Heart right ventricle (tissue), 16 donors: Measurements from ENCODE around the gene HAUS3. TPM values are rescaled to one million over a fixed set of nuclear protein-coding genes. Genes with fewer than 3 reads are reported as not detected.

Experiments used
- ATAC-seq, 8 donors: fragments of 200-7000 bp; cut with Tn5 transposase; one replicate each; pipeline ENCODE4 v1.9.1; 2020; ENCODE audit warnings: mild to moderate bottlenecking in 8 of 8, moderate library complexity in 8 of 8, moderate number of reproducible peaks in 1 of 8
- DNase-seq, 2 donors: peaks; one replicate each; pipeline ENCODE4 v3.0.0-alpha.2; 2020
- H3K27ac ChIP-seq, 10 donors: fragments of 200-600 bp; sonication (generic) in 2 of 10; one replicate each; pipeline versions ENCODE4 v1.5.0 to v1.8.0; 2020 to 2022; ENCODE audit warnings: mild to moderate bottlenecking in 3 of 10
- H3K27me3 ChIP-seq, 7 donors: fragments of 200-600 bp; one replicate each; pipeline ENCODE4 v1.8.0; 2021 to 2022; ENCODE audit warnings: mild to moderate bottlenecking in 2 of 7
- H3K36me3 ChIP-seq, 9 donors: fragments of 200-600 bp; sonication (generic) in 1 of 9; one replicate each; pipeline versions ENCODE4 v1.5.0 to v1.8.0; 2020 to 2022; ENCODE audit warnings: mild to moderate bottlenecking in 2 of 9
- H3K4me1 ChIP-seq, 9 donors: fragments of 200-600 bp; sonication (generic) in 1 of 9; one replicate each; pipeline versions ENCODE4 v1.5.0 to v1.8.0; 2020 to 2022; ENCODE audit warnings: mild to moderate bottlenecking in 4 of 9
- H3K4me3 ChIP-seq, 10 donors: fragments of 200-600 bp; sonication (generic) in 2 of 10; one replicate each; pipeline versions ENCODE4 v1.5.0 to v1.8.0; 2020 to 2022; ENCODE audit warnings: mild to moderate bottlenecking in 7 of 10, moderate library complexity in 2 of 10
- H3K9me3 ChIP-seq, 11 donors: fragments of 200-600 bp in 10 of 11; sonication (generic) in 2 of 11; one replicate each; pipeline versions ENCODE4 v1.5.0 to v1.8.0; 2013 to 2022; ENCODE audit warnings: mild to moderate bottlenecking in 2 of 11, control low read depth in 1 of 11, moderate library complexity in 1 of 11
- WGBS, 2 donors: extraction: QIAGEN DNeasy Blood & Tissue Kit; methylation state at CpG; one replicate each; pipeline ENCODE4 v1.1.7; 2013; ENCODE audit warnings: inconsistent platforms in 1 of 2; 5-methylcytosine and 5-hydroxymethylcytosine counted together
- intact Hi-C, 10 donors: fragments of 100-400 bp; cut with DNase I; formaldehyde crosslinking; loops; one replicate each; pipeline versions ENCODE4 v1.11.1 to v1.14.2; 2022
- polyA plus RNA-seq, 2 donors: library from polyadenylated mRNA; stranded (reverse); fragments of 200-250 nt; gene quantifications; one replicate each; pipeline ENCODE4 v1.2.3, GENCODE V29; 2013
- total RNA-seq, 10 donors: library from RNA; stranded (reverse); fragmentation: NEBNext Ultra II Directional in 3 of 10; extraction: Animal tissue kit (Norgen Biotek cat#: 25700) in 3 of 10; gene quantifications; one replicate each; pipeline versions ENCODE4 v1.2.1 to v1.2.4, GENCODE V29; 2021 to 2023
- TF ChIP-seq, protein P1 (sequence below), 9 donors: fragments of 200-600 bp; sonication (generic) in 2 of 9; IDR thresholded peaks; one replicate each; pipeline versions ENCODE4 v1.5.0 to v1.8.0; 2021 to 2022; ENCODE audit warnings: antibody characterized with exemption in 9 of 9, mild to moderate bottlenecking in 5 of 9, moderate library complexity in 1 of 9
- donor health status: Arrhythmogenic right ventricular cardiomyopathy.
- donor health status: ischemic (EF 13 %, LVEDD 7.1; RV severe dilation, severe dysfunction).
- donor health status: healthy with polysubstance abuse.
- donor health status: DM: no; HTN: yes; CAD: no.
- donor health status: DM: no; HTN: no; CAD: no.
- donor health status: ischemic (EF 25% LVEDD 6.9; RV normal size, moderate dysfunction).
- donor health status: ischemic (EF 25% LVEDD 5.7; RV mildly dilated, moderate dysfunction).
- donor health status: healthy.
- donor health status: DM: yes; HTN: yes; CAD: no.
- donor health status: Ischemic cardiomyopathy.
- donor health status: ischemic (EF 35%, LVEDD 5.7; RV mildly dilated, moderate dysfunction).
- donor health status: nonischemic (EF 11% LVEDD 7.7; RV severe dilation, severe dysfunction).
- donor health status: DM: yes; HTN: yes; CAD: no.
- donor health status: PGD.
- donor health status: ischemic (EF 29% LVEDD 5.4; RV normal size, mild dysfunction).
- donor health status: nonischemic (EF 23%, LVEDD 6.1; RV moderate dilation, normal function).

HAUS3 gene
- total and polyA plus RNA-seq, 12 donors = 3.5 to 10.5 (median 6.5) TPM

DNA sequence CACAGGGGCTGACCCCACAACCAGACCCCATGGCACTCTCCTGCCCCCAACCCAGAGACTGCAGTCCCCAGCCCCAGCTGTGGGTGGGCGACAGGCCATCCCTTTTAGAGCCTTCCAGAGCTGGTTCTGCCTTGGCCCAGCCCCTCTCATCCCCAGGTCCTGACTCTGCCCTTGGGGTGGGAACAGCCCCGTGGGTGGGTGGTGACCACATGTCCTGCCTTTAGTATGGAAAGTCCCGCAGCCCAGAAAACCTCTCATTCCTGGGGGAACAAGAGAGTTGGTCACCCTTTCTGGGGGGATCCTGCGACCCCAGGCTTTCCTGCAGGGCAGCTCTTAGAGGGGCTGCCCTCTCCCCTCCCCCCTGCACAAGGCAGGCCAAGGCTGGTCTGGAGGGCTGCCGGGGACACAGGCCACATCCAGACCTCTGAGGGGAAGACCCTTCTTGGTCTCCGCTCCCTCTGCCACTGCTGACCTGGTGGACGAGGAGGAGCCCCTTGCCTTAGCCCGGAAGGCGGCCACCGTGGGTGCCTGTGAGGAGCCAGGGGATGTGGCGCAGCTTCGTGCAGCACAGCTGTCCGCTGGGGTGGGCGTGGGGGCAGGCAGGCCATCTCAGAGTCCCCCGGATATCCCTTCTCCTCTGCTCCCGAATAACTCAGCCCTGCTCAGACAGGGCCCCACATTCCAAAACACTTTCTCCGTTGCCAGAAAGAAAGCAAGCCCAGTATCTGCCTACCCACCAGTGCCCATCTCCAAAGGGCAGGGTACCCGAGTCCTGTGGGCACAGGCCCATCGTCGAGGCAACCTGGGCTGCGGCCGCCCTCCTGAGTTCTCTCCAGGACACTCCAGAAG, 26.7 kb upstream of the HAUS3 start:
- Histone ChIP-seq H3K27ac (no peak overlapping the region), H3K4me3 (no peak overlapping the region), H3K9me3 (no peaks in the 10 kb centered on the region), H3K4me1 (peaks cover 4 to 49% (median 24%) of the 10 kb centered on the region in 9 donors), H3K36me3 (no peaks in the 10 kb centered on the region), H3K27me3 (no peaks in the 10 kb centered on the region)
- ATAC-seq (no peak), DNase-seq (peak in 1 of 2 donors; percentile 10)
- intact Hi-C loops = loop anchor here in 4 of 10 donors (10.0 kb wide), 1 partner anchor 146 kb away; the partner anchor contains the start of genes CFAP99 (in 4 of the 4) and ZFYVE28 (in 4 of the 4)
- TF ChIP-seq, protein P1, sequence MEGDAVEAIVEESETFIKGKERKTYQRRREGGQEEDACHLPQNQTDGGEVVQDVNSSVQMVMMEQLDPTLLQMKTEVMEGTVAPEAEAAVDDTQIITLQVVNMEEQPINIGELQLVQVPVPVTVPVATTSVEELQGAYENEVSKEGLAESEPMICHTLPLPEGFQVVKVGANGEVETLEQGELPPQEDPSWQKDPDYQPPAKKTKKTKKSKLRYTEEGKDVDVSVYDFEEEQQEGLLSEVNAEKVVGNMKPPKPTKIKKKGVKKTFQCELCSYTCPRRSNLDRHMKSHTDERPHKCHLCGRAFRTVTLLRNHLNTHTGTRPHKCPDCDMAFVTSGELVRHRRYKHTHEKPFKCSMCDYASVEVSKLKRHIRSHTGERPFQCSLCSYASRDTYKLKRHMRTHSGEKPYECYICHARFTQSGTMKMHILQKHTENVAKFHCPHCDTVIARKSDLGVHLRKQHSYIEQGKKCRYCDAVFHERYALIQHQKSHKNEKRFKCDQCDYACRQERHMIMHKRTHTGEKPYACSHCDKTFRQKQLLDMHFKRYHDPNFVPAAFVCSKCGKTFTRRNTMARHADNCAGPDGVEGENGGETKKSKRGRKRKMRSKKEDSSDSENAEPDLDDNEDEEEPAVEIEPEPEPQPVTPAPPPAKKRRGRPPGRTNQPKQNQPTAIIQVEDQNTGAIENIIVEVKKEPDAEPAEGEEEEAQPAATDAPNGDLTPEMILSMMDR (IDR thresholded peaks at IDR 0.05) = no peak
- 79 to 81% methylated on average over 22 of the region's 22 CpGs for WGBS, 2 donors

DNA sequence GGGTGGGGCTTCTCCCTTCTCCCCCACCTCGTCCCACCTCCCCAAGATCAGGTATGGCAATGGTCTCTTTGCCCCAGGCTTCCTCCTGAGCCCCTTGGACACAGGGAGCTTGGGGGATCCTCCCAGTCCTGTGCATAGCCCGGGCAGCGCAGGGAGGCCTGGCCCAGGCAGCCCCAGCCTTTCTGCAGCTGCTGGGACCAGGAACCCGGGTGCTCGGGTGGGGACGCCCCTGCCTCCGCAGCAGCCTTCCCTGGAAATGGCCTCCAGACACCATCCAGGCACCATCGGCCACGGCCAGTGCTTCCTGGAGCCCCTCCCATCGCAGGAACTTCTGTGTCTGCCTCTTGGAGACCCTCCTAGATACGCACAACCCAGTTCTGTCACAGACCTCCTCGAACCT, 25.9 kb upstream of the HAUS3 start:
- Histone ChIP-seq H3K4me3 (no peak overlapping the region), H3K27ac (no peak overlapping the region), H3K4me1 (peaks cover 10 to 56% (median 30%) of the 10 kb centered on the region in 9 donors), H3K36me3 (no peaks in the 10 kb centered on the region), H3K9me3 (no peaks in the 10 kb centered on the region), H3K27me3 (no peaks in the 10 kb centered on the region)
- DNase-seq (peak in 1 of 2 donors; percentile 7), ATAC-seq (no peak)
- intact Hi-C loops = loop anchor here in 4 of 10 donors (10.0 kb wide), 1 partner anchor 147 kb away; the partner anchor contains the start of genes CFAP99 (in 4 of the 4) and ZFYVE28 (in 4 of the 4)
- WGBS, 2 donors = 80 to 83% methylated on average over 12 of the region's 12 CpGs
- TF ChIP-seq, protein P1 (IDR thresholded peaks at IDR 0.05) = no peak

DNA sequence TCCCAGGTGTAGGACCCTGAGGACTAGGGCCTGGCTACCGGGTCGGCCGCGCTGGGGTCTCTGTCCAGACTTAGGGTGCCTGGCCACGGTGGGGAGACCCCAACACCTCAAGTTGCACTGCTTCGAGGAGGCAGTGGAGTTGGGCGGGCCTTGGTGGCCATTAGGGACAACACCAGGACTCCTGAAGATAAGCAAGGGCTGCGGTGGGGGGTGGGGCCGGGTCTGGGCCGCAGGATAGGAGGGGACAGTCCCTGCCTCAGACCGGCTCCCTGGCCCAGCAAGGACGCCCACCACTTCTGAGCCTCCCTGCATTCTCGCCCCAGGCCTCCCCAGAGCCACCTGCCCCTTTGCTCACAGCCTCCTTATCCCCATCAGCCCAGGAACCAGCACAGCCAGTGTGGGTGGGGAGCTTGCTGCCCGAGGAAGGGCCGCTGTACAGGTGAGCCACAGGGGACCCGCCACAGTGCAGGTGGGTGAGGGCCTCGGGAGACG, 25.4 kb upstream of the HAUS3 start:
- no peak for DNase-seq
- intact Hi-C loops = loop anchor here in 4 of 10 donors (10.0 kb wide), 1 partner anchor 147 kb away; the partner anchor contains the start of genes CFAP99 (in 4 of the 4) and ZFYVE28 (in 4 of the 4)
- no peaks in the 10 kb centered on the region for H3K9me3 ChIP-seq
- no peaks in the 10 kb centered on the region for H3K36me3 ChIP-seq
- WGBS, 2 donors = 83 to 87% methylated on average over 16 to 18 of the region's 18 CpGs
- TF ChIP-seq, protein P1 (IDR thresholded peaks at IDR 0.05) = no peak
- no peak overlapping the region for H3K27ac ChIP-seq
- H3K4me1 ChIP-seq = peaks cover 12 to 60% (median 33%) of the 10 kb centered on the region in 9 donors
- no peak for ATAC-seq
- H3K4me3 ChIP-seq = no peak overlapping the region
- no peaks in the 10 kb centered on the region for H3K27me3 ChIP-seq

DNA sequence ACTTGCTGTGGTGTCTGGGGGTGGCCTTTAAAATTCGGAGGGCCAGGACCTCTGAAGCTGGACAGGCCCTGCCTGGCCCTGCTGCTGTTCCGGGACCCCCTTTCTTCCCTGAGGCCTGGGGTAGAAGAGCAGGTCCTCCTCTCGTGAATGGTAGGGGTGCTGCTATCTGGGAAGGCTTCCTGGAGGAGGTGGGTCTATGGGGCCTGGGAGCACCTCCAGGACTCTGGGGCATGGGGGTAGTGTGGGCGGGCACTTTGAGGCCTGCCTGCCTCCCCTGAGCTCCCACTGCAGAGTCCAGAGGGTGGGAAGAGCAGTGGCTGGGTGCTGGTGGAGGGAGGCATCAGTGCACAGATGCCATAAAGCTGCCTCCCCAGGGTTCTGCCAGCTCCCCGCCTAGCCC, 24.9 kb upstream of the HAUS3 start:
- intact Hi-C loops = loop anchor here in 4 of 10 donors (10.0 kb wide), 1 partner anchor 148 kb away; the partner anchor contains the start of genes CFAP99 (in 4 of the 4) and ZFYVE28 (in 4 of the 4)
- H3K4me3 ChIP-seq = no peak overlapping the region
- peaks cover 12 to 60% (median 33%) of the 10 kb centered on the region in 9 donors for H3K4me1 ChIP-seq
- H3K27ac ChIP-seq = peak overlapping the region in 6 of 10 donors; percentile 53 to 88 (median 75)
- H3K9me3 ChIP-seq = no peaks in the 10 kb centered on the region
- TF ChIP-seq, protein P1 (IDR thresholded peaks at IDR 0.05) = no peak
- WGBS, 2 donors = 82 to 95% methylated on average over 5 of the region's 5 CpGs
- H3K27me3 ChIP-seq = no peaks in the 10 kb centered on the region
- ATAC-seq = no peak
- DNase-seq = no peak
- H3K36me3 ChIP-seq = no peaks in the 10 kb centered on the region
